ENCODE data around the gene PIM2. TPM values are rescaled to one million over a fixed set of nuclear protein-coding genes. Genes with fewer than 3 reads are reported as not detected.

PIM2 gene
- total RNA-seq, 1 donor: 239 TPM

DNA sequence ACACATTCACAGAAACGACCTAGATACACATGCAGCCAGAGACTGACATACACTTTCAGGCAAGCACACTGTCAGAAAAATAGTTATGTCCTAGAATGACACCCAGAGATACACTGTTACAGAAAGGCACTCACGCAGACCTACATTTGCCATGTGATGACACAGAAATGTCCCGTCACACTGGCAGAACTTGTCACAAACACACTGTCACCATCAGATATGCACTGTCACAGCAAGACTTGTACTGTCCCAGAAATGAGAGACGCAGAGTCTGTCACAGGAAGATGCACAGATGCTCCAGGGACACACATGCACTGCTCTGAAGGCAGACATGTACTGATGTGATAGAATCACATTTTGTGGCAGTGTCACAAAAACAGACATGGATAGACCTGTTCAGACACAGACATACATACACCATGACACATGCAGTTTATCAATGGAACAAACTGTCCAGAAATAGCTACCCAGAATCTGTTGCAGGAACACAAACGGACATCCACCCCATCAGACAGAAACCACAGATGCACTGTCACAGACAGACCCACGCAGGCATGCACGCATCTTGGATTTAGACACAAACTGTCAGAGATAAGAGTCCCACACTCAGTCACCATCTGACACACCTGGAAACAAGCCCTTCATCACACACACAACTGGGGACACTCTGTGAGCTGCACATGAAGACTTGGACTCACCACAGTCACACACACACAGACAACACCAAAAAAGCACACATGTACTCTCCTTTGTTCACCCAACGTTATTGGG, 1.3 kb upstream of the PIM2 start:
- Histone ChIP-seq H3K4me1 (ENCODE audit: insufficient read depth, low read length) (peaks cover 52% of the 10 kb centered on the region), H3K4me3 (ENCODE audit: low read length) (peak overlapping the region; percentile 81), H3K27me3 (ENCODE audit: insufficient read depth, low read length) (no peaks in the 10 kb centered on the region), H3K9me3 (ENCODE audit: low read depth, low read length) (no peaks in the 10 kb centered on the region)

DNA sequence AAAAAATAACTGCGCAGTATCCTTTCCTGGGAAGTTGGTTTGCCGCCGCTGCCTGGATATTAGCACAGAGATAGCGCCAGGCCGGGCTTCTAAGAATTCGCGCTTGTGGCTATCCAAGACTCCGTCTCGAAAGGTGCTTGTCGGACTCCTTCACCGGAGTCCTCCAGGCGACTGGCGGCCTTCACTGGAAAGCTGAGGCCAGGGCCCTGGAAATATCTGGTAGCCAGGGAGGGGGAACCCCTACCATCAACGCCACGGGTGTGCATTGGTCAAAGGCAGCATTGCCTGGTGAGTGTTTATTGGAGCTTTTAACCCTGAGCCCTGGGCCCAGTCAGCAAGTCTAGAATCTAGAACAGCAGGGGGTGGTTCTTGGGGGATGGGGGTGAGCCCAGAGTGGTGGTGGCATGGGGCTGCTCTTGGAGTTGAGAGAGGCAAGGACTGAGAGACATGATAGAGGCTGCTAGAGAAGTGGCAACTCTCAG, 577 bp upstream of the PIM2 start:
- Histone ChIP-seq H3K9me3 (ENCODE audit: low read depth, low read length) (no peaks in the 10 kb centered on the region), H3K4me3 (ENCODE audit: low read length) (peak overlapping the region; percentile 81), H3K27me3 (ENCODE audit: insufficient read depth, low read length) (no peaks in the 10 kb centered on the region), H3K4me1 (ENCODE audit: insufficient read depth, low read length) (peaks cover 59% of the 10 kb centered on the region)

DNA sequence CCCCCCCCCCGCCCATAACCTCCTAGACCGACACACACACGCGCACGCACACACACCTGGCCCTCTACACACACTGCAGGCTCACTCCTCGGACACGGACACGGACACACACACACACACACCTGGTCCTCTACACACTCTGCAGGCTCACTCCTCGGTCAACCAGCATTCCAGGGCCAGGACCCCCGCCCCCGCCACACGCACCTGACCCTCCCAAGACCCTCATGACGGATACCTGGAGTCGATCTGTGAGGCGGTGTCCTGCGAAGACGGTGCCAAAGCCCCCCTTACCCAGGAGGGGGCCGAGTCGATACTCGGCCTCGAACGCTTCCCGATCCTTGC, 552 bp downstream of the PIM2 start:
- Histone ChIP-seq H3K9me3 (ENCODE audit: low read depth, low read length) (no peaks in the 10 kb centered on the region), H3K4me1 (ENCODE audit: insufficient read depth, low read length) (peaks cover 70% of the 10 kb centered on the region), H3K27me3 (ENCODE audit: insufficient read depth, low read length) (no peaks in the 10 kb centered on the region), H3K4me3 (ENCODE audit: low read length) (peak overlapping the region; percentile 81)

DNA sequence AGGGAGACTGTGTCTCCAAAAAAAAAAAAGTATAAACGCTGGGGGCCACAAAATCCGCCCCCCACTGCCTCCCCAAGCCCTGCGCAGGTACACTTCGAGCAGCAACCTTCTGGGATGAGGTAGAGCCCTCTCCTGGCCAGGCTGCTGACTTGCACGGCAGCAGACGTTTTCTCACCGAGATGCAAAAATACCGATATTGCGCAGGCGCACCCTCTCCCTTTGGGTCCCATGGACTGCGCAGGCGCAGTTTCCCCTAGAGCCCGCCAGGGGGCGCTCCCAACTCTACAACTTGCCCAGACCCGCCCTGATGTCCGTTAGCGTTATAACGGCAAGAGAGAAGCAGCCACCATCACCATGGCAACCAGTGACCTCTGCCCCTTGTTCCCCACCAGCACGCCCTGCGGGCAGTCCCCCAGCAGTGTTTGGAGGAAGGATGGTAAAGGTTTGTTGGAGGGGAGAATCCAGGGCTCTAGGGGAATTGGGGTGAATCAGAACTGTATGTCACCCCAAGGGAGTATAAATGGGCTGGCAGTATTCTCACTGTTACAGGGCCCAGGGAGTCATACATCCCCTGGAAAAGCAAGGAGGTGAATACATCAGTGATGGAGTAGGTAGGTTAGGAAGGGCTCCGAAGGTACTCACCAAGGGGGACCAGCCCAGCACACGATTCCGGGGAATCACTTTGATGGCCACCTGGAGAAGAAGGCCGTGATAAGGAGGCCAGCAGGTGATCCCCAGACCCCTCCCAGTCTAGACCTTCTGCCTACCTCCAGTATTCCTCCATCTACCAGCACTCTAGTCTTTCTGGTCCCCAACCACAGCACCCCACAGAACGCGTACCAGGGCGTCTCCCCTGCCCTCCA, 1.5 kb downstream of the PIM2 start:
- H3K9me3 ChIP-seq (ENCODE audit: low read depth, low read length): no peaks in the 10 kb centered on the region
- H3K4me1 ChIP-seq (ENCODE audit: insufficient read depth, low read length): peaks cover 73% of the 10 kb centered on the region
- peak overlapping the region; percentile 81 for H3K4me3 ChIP-seq (ENCODE audit: low read length)
- H3K27me3 ChIP-seq (ENCODE audit: insufficient read depth, low read length): no peaks in the 10 kb centered on the region

DNA sequence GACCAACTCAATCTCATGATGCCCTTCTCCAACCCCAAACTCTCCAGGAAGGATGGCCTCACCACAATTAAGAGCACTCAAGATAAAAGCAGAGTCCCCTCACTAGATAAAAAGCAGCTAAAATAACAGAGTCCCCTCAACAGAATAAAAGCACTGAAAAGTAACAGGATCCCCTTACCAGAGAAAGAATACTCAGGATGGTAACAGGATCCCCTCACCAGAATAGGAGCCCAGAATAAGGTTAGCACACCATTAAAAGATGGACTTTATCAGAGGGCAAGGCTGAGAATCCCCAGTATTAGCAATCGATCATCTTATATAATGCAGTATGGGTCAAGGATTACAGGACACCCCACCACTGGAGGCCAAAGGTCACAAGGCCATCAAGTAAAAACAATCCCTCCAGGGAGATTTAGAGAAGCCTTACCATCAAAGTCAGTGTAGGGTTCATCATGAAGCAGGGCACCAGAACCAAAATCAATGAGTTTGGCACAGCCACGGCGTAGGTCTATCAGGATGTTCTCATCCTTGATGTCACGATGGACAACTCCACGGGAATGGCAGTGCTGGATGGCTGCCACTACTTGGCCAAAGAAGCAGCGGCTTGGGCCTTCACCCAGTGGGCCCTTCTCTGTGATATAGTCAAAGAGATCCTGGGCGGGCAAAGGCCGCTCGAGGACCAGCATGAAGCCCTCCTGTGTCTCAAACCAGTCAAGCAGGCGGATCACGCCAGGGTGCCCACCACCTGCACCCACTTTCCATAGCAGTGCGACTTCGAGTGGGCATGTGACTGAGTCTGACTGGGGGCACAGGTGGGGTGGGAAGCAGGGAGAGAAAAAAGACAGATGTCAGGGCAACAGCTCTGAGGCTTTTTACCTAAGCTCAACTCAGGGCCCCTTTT, 4.0 kb downstream of the PIM2 start:
- Histone ChIP-seq H3K4me1 (ENCODE audit: insufficient read depth, low read length) (peaks cover 62% of the 10 kb centered on the region), H3K9me3 (ENCODE audit: low read depth, low read length) (no peaks in the 10 kb centered on the region), H3K27me3 (ENCODE audit: insufficient read depth, low read length) (no peaks in the 10 kb centered on the region), H3K4me3 (ENCODE audit: low read length) (peak overlapping the region; percentile 19)

DNA sequence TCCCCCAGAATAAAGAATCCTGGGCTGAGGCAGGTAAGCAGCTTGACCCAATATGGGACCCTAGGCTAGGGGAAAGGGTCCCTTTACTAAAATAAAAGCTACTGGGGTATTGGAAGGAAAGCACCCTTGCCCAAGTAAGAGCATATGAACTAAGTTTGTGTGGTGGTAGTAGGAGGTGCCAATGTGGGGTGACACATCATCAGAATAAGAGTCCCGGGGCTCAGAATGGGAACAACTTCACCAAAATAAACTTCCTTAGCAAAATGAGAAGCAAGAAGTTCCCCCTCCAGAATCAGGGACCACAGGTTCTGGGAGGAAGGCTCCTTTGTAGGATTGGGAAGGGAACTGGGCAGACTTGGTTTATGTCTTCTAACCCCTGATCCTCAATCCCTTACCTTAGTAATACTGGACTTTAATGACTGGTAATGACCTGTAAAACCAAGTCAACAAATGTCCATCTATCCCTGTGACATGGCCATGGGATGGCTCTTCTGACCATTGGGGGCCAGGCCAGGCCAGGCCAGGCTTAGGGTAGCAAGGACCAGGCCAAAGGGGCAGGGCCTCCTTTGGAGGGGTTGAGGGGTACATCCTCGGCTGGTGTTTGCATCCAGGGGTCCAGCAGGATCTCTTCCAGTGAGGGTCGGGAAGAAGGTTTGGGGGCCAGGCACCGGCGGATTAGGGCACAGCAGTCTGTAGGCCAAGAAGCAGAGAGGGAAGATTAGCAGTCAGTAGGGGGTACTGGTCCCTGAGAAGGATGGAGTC, 5.0 kb downstream of the PIM2 start:
- Histone ChIP-seq H3K27me3 (ENCODE audit: insufficient read depth, low read length) (no peaks in the 10 kb centered on the region), H3K9me3 (ENCODE audit: low read depth, low read length) (no peaks in the 10 kb centered on the region), H3K4me1 (ENCODE audit: insufficient read depth, low read length) (peaks cover 57% of the 10 kb centered on the region), H3K4me3 (ENCODE audit: low read length) (no peak overlapping the region)

DNA sequence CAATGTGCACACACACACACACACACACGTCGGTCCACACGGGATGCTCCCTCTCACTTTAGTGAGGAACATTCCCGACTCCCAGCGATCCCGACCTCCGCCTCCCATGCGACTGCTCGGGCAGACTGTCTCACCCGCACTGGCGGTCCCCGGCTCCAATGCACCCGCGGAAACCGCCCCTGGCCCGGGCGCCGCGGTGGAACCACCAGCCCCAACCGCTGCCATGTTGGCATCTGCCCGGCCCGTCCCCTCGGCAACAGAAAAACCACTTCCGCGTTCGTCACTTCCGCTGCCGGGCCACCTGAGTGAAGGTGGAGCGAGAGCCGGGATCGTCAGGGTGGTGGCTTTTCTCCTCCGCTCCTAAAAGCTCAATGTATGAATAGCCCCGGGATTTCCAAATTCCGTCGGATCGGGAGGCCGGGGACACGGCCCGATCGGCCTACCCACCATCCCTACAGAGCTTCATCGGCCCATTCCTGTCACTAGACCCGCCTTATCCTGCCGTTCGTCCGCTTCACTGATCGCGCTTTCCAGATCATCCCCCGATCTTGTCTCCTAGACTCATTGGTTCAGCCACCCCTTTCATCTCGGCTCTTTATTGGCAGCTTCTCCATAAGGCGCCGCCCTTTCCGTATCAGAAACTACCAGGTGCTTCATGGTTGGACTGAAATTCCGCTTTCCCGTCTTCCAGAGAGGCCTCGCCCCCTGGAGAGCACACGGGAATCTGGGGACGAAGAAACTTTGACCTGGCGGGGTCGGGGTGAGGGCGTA, 7.2 kb downstream of the PIM2 start, which contains the start of gene SLC35A2:
Gene SLC35A2 (minus strand): TSS at position 235 of the 771 bp plus-strand sequence. CDS start 10 bp downstream, at position 225.
- Histone ChIP-seq H3K9me3 (ENCODE audit: low read depth, low read length) (no peaks in the 10 kb centered on the region), H3K4me3 (ENCODE audit: low read length) (peak within 1 kb of the TSS; percentile 66), H3K27me3 (ENCODE audit: insufficient read depth, low read length) (no peaks in the 10 kb centered on the region), H3K4me1 (ENCODE audit: insufficient read depth, low read length) (peaks cover 49% of the 10 kb centered on the region)

DNA sequence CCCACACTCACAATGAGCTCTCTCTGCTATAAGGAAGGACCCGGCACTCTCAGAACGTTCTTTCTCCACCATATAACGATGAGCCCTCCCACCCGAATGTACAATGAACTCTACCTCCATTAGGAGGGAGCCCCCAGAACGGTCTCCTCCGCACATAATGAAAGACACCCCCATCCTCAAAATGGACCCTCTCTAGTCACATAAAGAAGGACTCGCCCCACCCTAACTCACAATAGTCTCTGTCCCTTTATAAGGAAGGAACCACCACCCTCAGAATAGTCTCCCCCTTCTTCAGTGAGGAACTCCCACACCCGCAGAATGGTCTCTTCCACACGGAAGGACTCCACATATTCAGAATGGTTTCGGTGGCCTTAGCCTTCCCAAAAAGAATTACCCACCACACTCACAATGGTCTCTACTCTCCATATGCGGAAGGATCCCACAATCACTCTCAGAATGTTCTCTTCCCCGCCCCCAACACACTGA, 7.9 kb downstream of the PIM2 start:
- Histone ChIP-seq H3K4me3 (ENCODE audit: low read length) (peak overlapping the region; percentile 66), H3K9me3 (ENCODE audit: low read depth, low read length) (no peaks in the 10 kb centered on the region), H3K4me1 (ENCODE audit: insufficient read depth, low read length) (peaks cover 44% of the 10 kb centered on the region), H3K27me3 (ENCODE audit: insufficient read depth, low read length) (no peaks in the 10 kb centered on the region)

DNA sequence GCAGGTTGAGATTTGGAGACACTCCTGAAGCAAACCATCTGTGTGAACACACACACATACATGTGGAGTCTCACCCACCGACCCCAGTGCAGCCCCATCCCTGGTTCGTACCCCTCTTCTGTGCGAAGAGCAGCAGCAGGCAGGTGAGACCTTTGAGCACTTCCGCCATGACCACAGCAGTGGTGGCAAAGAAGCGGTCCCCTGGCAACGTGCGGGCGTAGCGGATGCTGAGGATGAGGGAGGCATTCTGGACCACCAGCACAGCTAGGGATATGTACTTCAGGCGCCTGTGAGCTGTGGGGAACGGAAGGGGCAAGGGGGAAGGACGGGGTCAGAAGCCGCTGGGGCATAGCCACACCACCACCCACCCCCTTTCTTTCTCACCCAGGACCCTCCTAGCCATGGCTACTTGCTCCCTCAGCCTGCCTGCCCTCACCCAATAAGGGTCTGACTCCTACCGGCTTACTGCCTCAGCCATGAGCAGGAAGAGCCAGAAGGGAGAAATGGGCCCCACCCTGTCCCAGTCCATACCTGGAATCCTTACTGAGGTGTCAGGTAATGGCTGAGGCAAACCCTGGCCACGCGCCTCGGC, 9.0 kb downstream of the PIM2 start:
- Histone ChIP-seq H3K4me3 (ENCODE audit: low read length) (no peak overlapping the region), H3K27me3 (ENCODE audit: insufficient read depth, low read length) (no peaks in the 10 kb centered on the region), H3K9me3 (ENCODE audit: low read depth, low read length) (no peaks in the 10 kb centered on the region), H3K4me1 (ENCODE audit: insufficient read depth, low read length) (peaks cover 32% of the 10 kb centered on the region)

DNA sequence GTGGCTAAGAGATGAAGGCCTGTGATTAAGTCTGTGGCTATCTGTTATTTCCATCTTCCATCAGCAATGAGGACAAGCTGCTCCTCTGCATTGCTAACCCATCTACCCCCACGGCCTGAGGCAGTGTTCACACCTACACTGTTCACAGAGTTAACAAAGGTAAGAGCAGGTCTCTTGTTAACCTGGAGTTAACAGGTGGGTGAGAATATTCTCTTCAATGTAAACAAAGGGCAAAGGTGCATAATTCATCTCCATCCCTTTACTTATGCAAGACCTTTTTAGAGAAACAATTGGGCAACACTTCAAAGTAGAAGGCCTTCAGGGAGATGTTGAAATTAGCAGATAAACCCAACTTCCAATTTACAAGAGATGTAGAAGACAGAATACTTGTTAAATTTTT, 10.2 kb downstream of the PIM2 start:
- H3K27me3 ChIP-seq (ENCODE audit: insufficient read depth, low read length): no peaks in the 10 kb centered on the region
- no peaks in the 10 kb centered on the region for H3K9me3 ChIP-seq (ENCODE audit: low read depth, low read length)
- peaks cover 20% of the 10 kb centered on the region for H3K4me1 ChIP-seq (ENCODE audit: insufficient read depth, low read length)
- H3K4me3 ChIP-seq (ENCODE audit: low read length): no peak overlapping the region

DNA sequence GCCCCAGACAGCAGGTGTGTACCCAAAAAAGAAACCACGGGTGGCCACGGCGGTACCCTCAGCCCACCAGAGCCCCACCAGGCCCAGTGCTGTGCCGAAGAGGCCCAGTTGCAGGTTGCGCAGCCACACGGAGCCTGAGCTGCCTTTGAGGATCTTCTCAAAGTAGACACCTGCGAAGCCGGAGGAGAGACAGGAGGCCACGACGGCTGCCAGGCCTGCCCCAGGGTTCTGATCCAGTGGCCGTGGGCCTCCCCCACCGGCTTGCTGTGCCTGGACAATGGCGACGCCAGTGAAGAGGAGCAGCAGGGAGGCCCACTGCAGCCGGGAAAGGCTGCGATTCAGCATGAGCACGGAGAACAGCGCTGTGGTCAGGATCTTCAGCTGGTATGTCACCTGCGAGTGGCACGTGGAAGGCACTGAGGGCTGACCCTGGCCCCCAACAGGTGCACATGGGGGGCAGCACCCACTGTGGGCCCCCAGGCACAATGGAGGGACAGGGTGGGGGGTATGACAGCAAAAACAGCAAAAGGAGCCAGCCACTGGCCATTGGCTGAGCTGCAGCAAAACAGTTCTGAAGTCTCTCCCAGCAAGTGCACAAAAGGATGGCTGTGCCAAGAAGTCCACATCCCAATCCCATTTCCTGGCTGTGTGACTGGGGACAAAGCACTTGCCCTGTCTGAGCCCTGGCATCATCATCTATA, 13.6 kb downstream of the PIM2 start:
- Histone ChIP-seq H3K27me3 (ENCODE audit: insufficient read depth, low read length) (no peaks in the 10 kb centered on the region), H3K4me3 (ENCODE audit: low read length) (no peak overlapping the region), H3K4me1 (ENCODE audit: insufficient read depth, low read length) (no peaks in the 10 kb centered on the region), H3K9me3 (ENCODE audit: low read depth, low read length) (no peaks in the 10 kb centered on the region)

DNA sequence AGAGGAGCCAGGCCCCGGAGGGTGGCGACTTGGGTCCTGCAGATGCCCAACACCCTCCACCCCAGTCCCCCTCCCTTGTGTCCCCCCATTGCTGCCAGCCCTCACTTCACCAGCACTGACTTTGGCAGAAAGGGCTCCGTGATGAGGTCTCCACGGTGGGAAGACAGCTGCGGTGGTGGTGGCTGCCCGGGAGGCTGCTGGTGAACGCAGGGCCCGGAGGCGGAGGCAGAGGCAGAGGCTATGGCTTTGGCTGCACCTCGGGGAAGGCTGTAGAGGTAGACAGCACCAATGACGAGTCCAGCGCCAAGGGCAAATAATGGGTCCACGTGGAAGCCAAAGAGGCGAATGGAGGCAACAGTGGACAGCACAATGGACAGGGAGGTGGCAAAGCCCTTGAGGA, 14.2 kb downstream of the PIM2 start:
- Histone ChIP-seq H3K9me3 (ENCODE audit: low read depth, low read length) (no peaks in the 10 kb centered on the region), H3K27me3 (ENCODE audit: insufficient read depth, low read length) (no peaks in the 10 kb centered on the region), H3K4me3 (ENCODE audit: low read length) (no peak overlapping the region), H3K4me1 (ENCODE audit: insufficient read depth, low read length) (no peaks in the 10 kb centered on the region)

DNA sequence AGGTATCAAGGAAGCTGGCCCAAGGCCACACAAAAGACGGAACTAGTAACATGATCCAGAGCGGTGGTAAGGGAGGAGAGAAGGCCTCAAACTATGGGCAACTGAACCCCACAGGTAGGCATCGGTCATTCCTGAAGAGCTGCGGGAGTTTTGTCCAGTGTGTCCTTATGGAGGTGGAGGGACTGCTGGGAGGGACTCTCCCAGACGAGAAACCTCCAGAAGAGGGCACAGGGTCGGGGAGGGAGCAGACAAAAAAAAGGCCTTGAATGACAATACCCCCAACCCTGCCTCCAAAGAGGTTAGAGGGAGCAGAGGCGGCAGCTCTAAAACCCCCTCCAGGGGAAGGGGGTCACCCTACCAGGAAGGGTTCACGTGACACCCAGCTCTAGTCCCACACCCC, 14.6 kb downstream of the PIM2 start:
- Histone ChIP-seq H3K4me1 (ENCODE audit: insufficient read depth, low read length) (peaks cover 4% of the 10 kb centered on the region), H3K4me3 (ENCODE audit: low read length) (no peak overlapping the region), H3K9me3 (ENCODE audit: low read depth, low read length) (no peaks in the 10 kb centered on the region), H3K27me3 (ENCODE audit: insufficient read depth, low read length) (no peaks in the 10 kb centered on the region)
